Activated CD8-positive, alpha-beta memory T cell treated with anti-CD3 and anti-CD28 coated beads, Interleukin-2, amount 10 ng/mL, durations not matched to agents 7 days and 5 days (primary cell): ENCODE measurements around the gene EEA1. TPM values are rescaled to one million over a fixed set of nuclear protein-coding genes. Genes with fewer than 3 reads are reported as not detected.

Experiments used
- ATAC-seq: fragments of 150-1000 bp; cut with Tn5 transposase; one replicate; pipeline ENCODE4 v1.10.0; 2021; ENCODE audit warnings: moderate library complexity
- CTCF ChIA-PET: fragments of 350-600 bp; sonication (Branson Sonifier 250); formaldehyde crosslinking; loops from one replicate; lab custom pipeline; 2021; ENCODE audit warnings: antibody characterized with exemption; lab: Charles Lee
- DNase-seq: peaks from one replicate; pipeline ENCODE4 v3.0.0-alpha.2; 2020
- H3K27ac Mint-ChIP-seq: one replicate; pipeline ENCODE4 v1.8.0; 2021; ENCODE audit warnings: mild to moderate bottlenecking, mixed read lengths
- H3K27me3 Mint-ChIP-seq: one replicate; pipeline ENCODE4 v1.8.0; 2021; ENCODE audit warnings: mixed read lengths
- H3K36me3 Mint-ChIP-seq: one replicate; pipeline ENCODE4 v1.8.0; 2021; ENCODE audit warnings: mild to moderate bottlenecking, mixed read lengths
- H3K4me1 Mint-ChIP-seq: one replicate; pipeline ENCODE4 v1.8.0; 2021; ENCODE audit warnings: mixed read lengths
- H3K4me3 Mint-ChIP-seq: one replicate; pipeline ENCODE4 v1.8.0; 2021; ENCODE audit warnings: mild to moderate bottlenecking, moderate library complexity, mixed read lengths
- H3K9me3 Mint-ChIP-seq: one replicate; pipeline ENCODE4 v1.8.0; 2022; ENCODE audit warnings: low read depth, mixed read lengths
- total RNA-seq, 2 experiments: library from RNA; stranded (reverse); gene quantifications; one replicate each; pipeline ENCODE4 v1.2.3, GENCODE V29; 2021

The EEA1 gene
- total RNA-seq, 2 experiments from 2014 or later: 14.5 to 14.7 TPM

- Mint-ChIP-seq H3K9me3 (no peaks in the 10 kb centered on the region), H3K4me3 (no peak overlapping the region), H3K27ac (no peak overlapping the region), H3K27me3 (no peaks in the 10 kb centered on the region), H3K4me1 (no peaks in the 10 kb centered on the region), H3K36me3 (peaks cover 38% of the 10 kb centered on the region)
- DNase-seq (no peak), ATAC-seq (no peak)
- CTCF ChIA-PET: interaction anchor here (0.7 kb wide), 1 partner anchor 47 kb away, joined by 3 read pairs; no protein-coding TSS in a partner anchor
Observed at GRCh38 chr12:92860521-92860920, 68.6 kb downstream of the EEA1 start.

GRCh38 chr12:92859650-92860386 is 69.3 kb downstream of the EEA1 start:
- no peaks in the 10 kb centered on the region for H3K9me3 Mint-ChIP-seq
- CTCF ChIA-PET: interaction anchor here (0.7 kb wide), 1 partner anchor 48 kb away, joined by 3 read pairs; no protein-coding TSS in a partner anchor
- H3K27ac Mint-ChIP-seq: no peak overlapping the region
- peaks cover 38% of the 10 kb centered on the region for H3K36me3 Mint-ChIP-seq
- H3K4me1 Mint-ChIP-seq: no peaks in the 10 kb centered on the region
- no peak for DNase-seq
- H3K27me3 Mint-ChIP-seq: no peaks in the 10 kb centered on the region
- ATAC-seq: no peak
- no peak overlapping the region for H3K4me3 Mint-ChIP-seq

- CTCF ChIA-PET: no interaction called here
- Mint-ChIP-seq H3K27ac (no peak overlapping the region), H3K27me3 (no peaks in the 10 kb centered on the region), H3K4me3 (no peak overlapping the region), H3K4me1 (no peaks in the 10 kb centered on the region), H3K36me3 (peaks cover 34% of the 10 kb centered on the region), H3K9me3 (no peaks in the 10 kb centered on the region)
- ATAC-seq (no peak), DNase-seq (no peak)
Observed at GRCh38 chr12:92857818-92858217, 71.3 kb downstream of the EEA1 start.

GRCh38 chr12:92854344-92854743 is 74.8 kb downstream of the EEA1 start:
- no peak overlapping the region for H3K27ac Mint-ChIP-seq
- CTCF ChIA-PET: no interaction called here
- no peak overlapping the region for H3K4me3 Mint-ChIP-seq
- no peaks in the 10 kb centered on the region for H3K4me1 Mint-ChIP-seq
- H3K36me3 Mint-ChIP-seq: peaks cover 29% of the 10 kb centered on the region
- ATAC-seq (no peak), DNase-seq (no peak)
- H3K27me3 Mint-ChIP-seq: no peaks in the 10 kb centered on the region
- H3K9me3 Mint-ChIP-seq: no peaks in the 10 kb centered on the region

GRCh38 chr12:92848740-92849139 is 80.4 kb downstream of the EEA1 start:
- Mint-ChIP-seq H3K27me3 (no peaks in the 10 kb centered on the region), H3K27ac (no peak overlapping the region), H3K9me3 (no peaks in the 10 kb centered on the region), H3K36me3 (peaks cover 11% of the 10 kb centered on the region), H3K4me3 (no peak overlapping the region), H3K4me1 (no peaks in the 10 kb centered on the region)
- ATAC-seq: no peak
- no peak for DNase-seq
- CTCF ChIA-PET: no interaction called here

- no peak for ATAC-seq
Observed at GRCh38 chr12:92847368-92847767, 81.7 kb downstream of the EEA1 start.

GRCh38 chr12:92845329-92845728 is 83.8 kb downstream of the EEA1 start:
- Mint-ChIP-seq H3K4me1 (no peaks in the 10 kb centered on the region), H3K36me3 (peaks cover 12% of the 10 kb centered on the region), H3K4me3 (no peak overlapping the region), H3K9me3 (no peaks in the 10 kb centered on the region), H3K27me3 (no peaks in the 10 kb centered on the region), H3K27ac (no peak overlapping the region)
- CTCF ChIA-PET: no interaction called here
- ATAC-seq: no peak
- no peak for DNase-seq

More at GRCh38 chr12:92847368-92847767, 81.7 kb downstream of the EEA1 start:
- Mint-ChIP-seq H3K4me3 (no peak overlapping the region), H3K9me3 (no peaks in the 10 kb centered on the region), H3K27me3 (no peaks in the 10 kb centered on the region), H3K36me3 (peaks cover 11% of the 10 kb centered on the region), H3K27ac (no peak overlapping the region), H3K4me1 (no peaks in the 10 kb centered on the region)
- CTCF ChIA-PET: no interaction called here
- DNase-seq: no peak

- Mint-ChIP-seq H3K36me3 (peaks cover 9% of the 10 kb centered on the region), H3K27ac (no peak overlapping the region), H3K27me3 (no peaks in the 10 kb centered on the region), H3K9me3 (no peaks in the 10 kb centered on the region), H3K4me3 (no peak overlapping the region), H3K4me1 (no peaks in the 10 kb centered on the region)
- CTCF ChIA-PET: no interaction called here
- DNase-seq (no peak), ATAC-seq (no peak)
Observed at GRCh38 chr12:92844151-92844763, 84.8 kb downstream of the EEA1 start.

GRCh38 chr12:92829686-92830282 is 99.3 kb downstream of the EEA1 start:
- H3K9me3 Mint-ChIP-seq: no peaks in the 10 kb centered on the region
- H3K4me3 Mint-ChIP-seq: no peak overlapping the region
- no peaks in the 10 kb centered on the region for H3K27me3 Mint-ChIP-seq
- H3K36me3 Mint-ChIP-seq: peaks cover 15% of the 10 kb centered on the region
- H3K4me1 Mint-ChIP-seq: peaks cover 2% of the 10 kb centered on the region
- H3K27ac Mint-ChIP-seq: no peak overlapping the region
- CTCF ChIA-PET: interaction anchor here (0.6 kb wide), 1 partner anchor 9 kb away, joined by 3 read pairs; no protein-coding TSS in a partner anchor
- DNase-seq (no peak), ATAC-seq (no peak)

GRCh38 chr12:92828565-92828964 is 100.5 kb downstream of the EEA1 start:
- H3K4me1 Mint-ChIP-seq: peaks cover 2% of the 10 kb centered on the region
- H3K27ac Mint-ChIP-seq: no peak overlapping the region
- H3K9me3 Mint-ChIP-seq: no peaks in the 10 kb centered on the region
- CTCF ChIA-PET: no interaction called here
- ATAC-seq: no peak
- peaks cover 13% of the 10 kb centered on the region for H3K36me3 Mint-ChIP-seq
- H3K4me3 Mint-ChIP-seq: no peak overlapping the region
- no peak for DNase-seq
- H3K27me3 Mint-ChIP-seq: no peaks in the 10 kb centered on the region

GRCh38 chr12:92827836-92828431 is 101.2 kb downstream of the EEA1 start:
- no peak overlapping the region for H3K4me3 Mint-ChIP-seq
- no peaks in the 10 kb centered on the region for H3K27me3 Mint-ChIP-seq
- H3K36me3 Mint-ChIP-seq: peaks cover 13% of the 10 kb centered on the region
- ATAC-seq (no peak), DNase-seq (peak; percentile 55)
- no peak overlapping the region for H3K27ac Mint-ChIP-seq
- H3K9me3 Mint-ChIP-seq: no peaks in the 10 kb centered on the region
- CTCF ChIA-PET: interaction anchor here (0.6 to 1.4 kb wide), 5 partner anchors 11 to 569 kb away, joined by 3 to 6 read pairs (median 4); no protein-coding TSS in a partner anchor
- H3K4me1 Mint-ChIP-seq: peaks cover 2% of the 10 kb centered on the region

GRCh38 chr12:92821142-92821541 is 108.0 kb downstream of the EEA1 start:
- Mint-ChIP-seq H3K27ac (no peak overlapping the region), H3K27me3 (no peaks in the 10 kb centered on the region), H3K4me1 (no peaks in the 10 kb centered on the region), H3K9me3 (no peaks in the 10 kb centered on the region), H3K4me3 (no peak overlapping the region), H3K36me3 (peaks cover 14% of the 10 kb centered on the region)
- DNase-seq: no peak
- CTCF ChIA-PET: interaction anchor here (0.6 to 1.3 kb wide), 3 partner anchors 8 to 13 kb away, joined by 3 to 5 read pairs (median 3); no protein-coding TSS in a partner anchor
- no peak for ATAC-seq

- Mint-ChIP-seq H3K9me3 (no peaks in the 10 kb centered on the region), H3K27ac (no peak overlapping the region), H3K27me3 (no peaks in the 10 kb centered on the region), H3K36me3 (peaks cover 21% of the 10 kb centered on the region), H3K4me1 (no peaks in the 10 kb centered on the region), H3K4me3 (no peak overlapping the region)
- no peak for DNase-seq
- CTCF ChIA-PET: no interaction called here
- no peak for ATAC-seq
Observed at GRCh38 chr12:92814584-92814983, 114.5 kb downstream of the EEA1 start.
